Measurements from ENCODE around the gene PACS1. TPM values are rescaled to one million over a fixed set of nuclear protein-coding genes. Genes with fewer than 3 reads are reported as not detected.

PACS1 gene
- total RNA-seq, 2 experiments from 2014 or later = 179 to 183 TPM

- POLR2A ChIA-PET = interaction anchor here (0.7 to 1.9 kb wide), 23 partner anchors 10 to 437 kb away, joined by 3 to 19 read pairs (median 5); partner anchors contain the start of genes AP5B1, BANF1, CCDC85B and CFL1
- ATAC-seq (ENCODE audit: poor library complexity) (peak; percentile 95), DNase-seq (peak; percentile 88 to 99 (median 94))
- Histone ChIP-seq H3K27ac (ENCODE audit: low read depth in 1 of 2, low read length in 2 of 2) (peak within 1 kb of the TSS; percentile 66 to 90), H3K36me3 (ENCODE audit: insufficient read depth, low read length) (peaks cover 36% of the 10 kb centered on the region), H3K4me3 (ENCODE audit: low read length) (peak within 1 kb of the TSS; percentile 100), H3K4me1 (ENCODE audit: insufficient read depth, low read length) (peaks cover 43% of the 10 kb centered on the region), H3K9me3 (ENCODE audit: control insufficient read depth in 1 of 2, insufficient read depth in 1 of 2, low read length in 2 of 2) (no peaks in the 10 kb centered on the region), H3K27me3 (ENCODE audit: control insufficient read depth in 1 of 2, insufficient read depth in 2 of 2, low read length in 2 of 2) (no peaks in the 10 kb centered on the region)
- Mint-ChIP-seq H3K36me3 (ENCODE audit: low read depth) (peaks cover 50% of the 10 kb centered on the region), H3K4me3 (peak within 1 kb of the TSS; percentile 100), H3K9me3 (no peaks in the 10 kb centered on the region), H3K27me3 (peaks cover 5% of the 10 kb centered on the region), H3K4me1 (ENCODE audit: low read depth) (peaks cover 37% of the 10 kb centered on the region), H3K27ac (peak within 1 kb of the TSS; percentile 97)
- CTCF ChIA-PET = interaction anchor here (1.1 to 1.5 kb wide), 8 partner anchors 8 to 340 kb away, joined by 3 to 8 read pairs (median 3); partner anchors contain the start of genes BANF1, EIF1AD, FIBP and KAT5
- intact Hi-C loops (cut with DNase I, micrococcal nuclease) = loop anchor here (1.0 to 5.0 kb wide), 5 partner anchors 17 to 215 kb away; partner anchors contain the start of genes BANF1 (in 1 of the 2), C11orf68 (in 1 of the 2), DRAP1 (in 1 of the 2) and EIF1AD (in 1 of the 2)
- TF ChIP-seq CTCF (IDR thresholded peaks at IDR 0.05) = no peak
These were observed 18.1 kb upstream of the PACS1 start, which contains the start of gene SF3B2 for GRCh38 chr11:66051766-66052663. TSS of gene SF3B2 (plus strand) at chr11:66052364. CDS start at chr11:66052385, 21 bp downstream.

- H3K27ac Mint-ChIP-seq = peak overlapping the region; percentile 97
- H3K27me3 Mint-ChIP-seq = peaks cover 5% of the 10 kb centered on the region
- CTCF ChIA-PET = interaction anchor here (1.1 to 1.5 kb wide), 6 partner anchors 9 to 341 kb away, joined by 3 to 8 read pairs (median 3); partner anchors contain the start of genes FIBP and KAT5
- TF ChIP-seq CTCF (IDR thresholded peaks at IDR 0.05) = no peak
- Histone ChIP-seq H3K36me3 (ENCODE audit: insufficient read depth, low read length) (peaks cover 41% of the 10 kb centered on the region), H3K4me1 (ENCODE audit: insufficient read depth, low read length) (peaks cover 43% of the 10 kb centered on the region), H3K27ac (ENCODE audit: low read depth in 1 of 2, low read length in 2 of 2) (peak overlapping the region; percentile 66 to 90), H3K27me3 (ENCODE audit: control insufficient read depth in 1 of 2, insufficient read depth in 2 of 2, low read length in 2 of 2) (no peaks in the 10 kb centered on the region), H3K9me3 (ENCODE audit: control insufficient read depth in 1 of 2, insufficient read depth in 1 of 2, low read length in 2 of 2) (no peaks in the 10 kb centered on the region), H3K4me3 (ENCODE audit: low read length) (peak overlapping the region; percentile 100)
- peak overlapping the region; percentile 100 for H3K4me3 Mint-ChIP-seq
- H3K36me3 Mint-ChIP-seq (ENCODE audit: low read depth) = peaks cover 56% of the 10 kb centered on the region
- DNase-seq (no peak), ATAC-seq (ENCODE audit: poor library complexity) (no peak)
- H3K4me1 Mint-ChIP-seq (ENCODE audit: low read depth) = peaks cover 37% of the 10 kb centered on the region
- H3K9me3 Mint-ChIP-seq = no peaks in the 10 kb centered on the region
- intact Hi-C loops (cut with DNase I, micrococcal nuclease) = loop anchor here (1.0 to 5.0 kb wide), 5 partner anchors 16 to 215 kb away; partner anchors contain the start of genes BANF1 (in 1 of the 2), C11orf68 (in 1 of the 2), DRAP1 (in 1 of the 2) and EIF1AD (in 1 of the 2)
- POLR2A ChIA-PET = interaction anchor here (0.7 to 1.9 kb wide), 18 partner anchors 10 to 438 kb away, joined by 3 to 19 read pairs (median 6); partner anchors contain the start of genes AP5B1, BANF1, CCDC85B and EIF1AD
These were observed 17.4 kb upstream of the PACS1 start for GRCh38 chr11:66052664-66052982.

- H3K27me3 Mint-ChIP-seq = no peaks in the 10 kb centered on the region
- no peak overlapping the region for H3K4me3 Mint-ChIP-seq
- Histone ChIP-seq H3K9me3 (ENCODE audit: control insufficient read depth in 1 of 2, insufficient read depth in 1 of 2, low read length in 2 of 2) (no peaks in the 10 kb centered on the region), H3K4me1 (ENCODE audit: insufficient read depth, low read length) (peaks cover 36% of the 10 kb centered on the region), H3K36me3 (ENCODE audit: insufficient read depth, low read length) (peaks cover 64% of the 10 kb centered on the region), H3K27me3 (ENCODE audit: control insufficient read depth in 1 of 2, insufficient read depth in 2 of 2, low read length in 2 of 2) (no peaks in the 10 kb centered on the region), H3K27ac (ENCODE audit: low read depth in 1 of 2, low read length in 2 of 2) (no peak overlapping the region), H3K4me3 (ENCODE audit: low read length) (no peak overlapping the region)
- peak overlapping the region; percentile 49 for H3K27ac Mint-ChIP-seq
- intact Hi-C loops (cut with DNase I, micrococcal nuclease) = no loop called here
- no peak for ATAC-seq (ENCODE audit: poor library complexity)
- H3K4me1 Mint-ChIP-seq (ENCODE audit: low read depth) = peaks cover 30% of the 10 kb centered on the region
- peaks cover 78% of the 10 kb centered on the region for H3K36me3 Mint-ChIP-seq (ENCODE audit: low read depth)
- CTCF ChIA-PET = interaction anchor here (0.6 kb wide), 1 partner anchor 81 kb away, joined by 3 read pairs; no protein-coding TSS in a partner anchor
- H3K9me3 Mint-ChIP-seq = no peaks in the 10 kb centered on the region
- no peak for TF ChIP-seq CTCF (IDR thresholded peaks at IDR 0.05)
- POLR2A ChIA-PET = no interaction called here
- DNase-seq = no peak
These were observed 15.1 kb upstream of the PACS1 start for GRCh38 chr11:66055021-66055420.

Measured in CD4-positive, alpha-beta T cell (primary cell).